HEK293T (cell line): ENCODE measurements around the gene SYNE2.

Source experiments
- ARNT ChIP-seq: fragments of 450-650 bp; IDR thresholded peaks from 2 replicates; pipeline ENCODE4 v1.6.1; 2017; ENCODE audit warnings: mild to moderate bottlenecking
- BHLHE40 ChIP-seq: fragments of 450-650 bp; IDR thresholded peaks from 2 replicates; pipeline ENCODE4 v1.6.1; 2016; ENCODE audit warnings: mild to moderate bottlenecking, moderate library complexity, borderline replicate concordance
- FOXM1 ChIP-seq: fragments of 450-650 bp; IDR thresholded peaks from 2 replicates; pipeline ENCODE4 v1.6.1; 2017; ENCODE audit warnings: mild to moderate bottlenecking, borderline replicate concordance
- NFRKB ChIP-seq: fragments of 450-650 bp; IDR thresholded peaks from 2 replicates; pipeline ENCODE4 v1.6.1; 2016; ENCODE audit warnings: mild to moderate bottlenecking, moderate library complexity
- SUZ12 ChIP-seq: fragments of 450-650 bp; IDR thresholded peaks from 2 replicates; pipeline ENCODE4 v1.6.1; 2016; ENCODE audit warnings: mild to moderate bottlenecking
- TF ChIP-seq, protein P1 (sequence below): fragments of 450-650 bp; IDR thresholded peaks from 2 replicates; pipeline ENCODE4 v1.6.1; 2016

GRCh38 chr14:63928744-63929174, 76.0 kb downstream of the SYNE2 start:
- TF ChIP-seq NFRKB = no peak
- no peak for TF ChIP-seq FOXM1
- no peak for TF ChIP-seq SUZ12
- TF ChIP-seq, protein P1, sequence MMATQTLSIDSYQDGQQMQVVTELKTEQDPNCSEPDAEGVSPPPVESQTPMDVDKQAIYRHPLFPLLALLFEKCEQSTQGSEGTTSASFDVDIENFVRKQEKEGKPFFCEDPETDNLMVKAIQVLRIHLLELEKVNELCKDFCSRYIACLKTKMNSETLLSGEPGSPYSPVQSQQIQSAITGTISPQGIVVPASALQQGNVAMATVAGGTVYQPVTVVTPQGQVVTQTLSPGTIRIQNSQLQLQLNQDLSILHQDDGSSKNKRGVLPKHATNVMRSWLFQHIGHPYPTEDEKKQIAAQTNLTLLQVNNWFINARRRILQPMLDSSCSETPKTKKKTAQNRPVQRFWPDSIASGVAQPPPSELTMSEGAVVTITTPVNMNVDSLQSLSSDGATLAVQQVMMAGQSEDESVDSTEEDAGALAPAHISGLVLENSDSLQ = no peak
- no peak for TF ChIP-seq ARNT
- no peak for TF ChIP-seq BHLHE40
